Measurements from ENCODE around the gene FBXW8.

FBXW8 gene

GRCh38 chr12:116910645-116911451 lies at the start of gene FBXW8:
Gene FBXW8, plus strand, starts transcription at chr12:116910950. Its CDS starts 88 bp downstream, at chr12:116911038.
- no peak for FAIRE-seq

- no peak for FAIRE-seq
These were observed 49.4 kb upstream of the FBXW8 start for GRCh38 chr12:116861320-116861719.

- no peak for FAIRE-seq
These were observed 48.6 kb upstream of the FBXW8 start for GRCh38 chr12:116862167-116862566.

- FAIRE-seq: no peak
These were observed 47.4 kb upstream of the FBXW8 start for GRCh38 chr12:116863275-116863767.

GRCh38 chr12:116864371-116865160 lies 46.2 kb upstream of the FBXW8 start:
- FAIRE-seq: no peak

- FAIRE-seq: no peak
These were observed 43.2 kb upstream of the FBXW8 start for GRCh38 chr12:116867523-116867922.

- no peak for FAIRE-seq
These were observed 40.4 kb upstream of the FBXW8 start for GRCh38 chr12:116870306-116870705.

GRCh38 chr12:116874324-116874995 lies 36.3 kb upstream of the FBXW8 start:
- FAIRE-seq: no peak

- no peak for FAIRE-seq
These were observed 34.4 kb upstream of the FBXW8 start for GRCh38 chr12:116876151-116876869.

GRCh38 chr12:116878567-116879508 lies 31.9 kb upstream of the FBXW8 start:
- FAIRE-seq: no peak

GRCh38 chr12:116879509-116880212 lies 31.1 kb upstream of the FBXW8 start:
- FAIRE-seq: no peak

GRCh38 chr12:116880213-116880816 lies 30.4 kb upstream of the FBXW8 start:
- no peak for FAIRE-seq

- no peak for FAIRE-seq
These were observed 29.9 kb upstream of the FBXW8 start for GRCh38 chr12:116880817-116881324.

GRCh38 chr12:116881325-116881876 lies 29.3 kb upstream of the FBXW8 start, which contains the start of gene HRK:
Gene HRK, minus strand, starts transcription at chr12:116881441. Its CDS starts 134 bp downstream, at chr12:116881307.
- no peak for FAIRE-seq

- FAIRE-seq: no peak
These were observed 28.8 kb upstream of the FBXW8 start for GRCh38 chr12:116881877-116882507.

- no peak for FAIRE-seq
These were observed 28.0 kb upstream of the FBXW8 start for GRCh38 chr12:116882742-116883141.

- no peak for FAIRE-seq
These were observed 25.9 kb upstream of the FBXW8 start for GRCh38 chr12:116884871-116885270.

GRCh38 chr12:116885491-116885890 lies 25.3 kb upstream of the FBXW8 start:
- FAIRE-seq: no peak

- FAIRE-seq: no peak
These were observed 23.5 kb upstream of the FBXW8 start for GRCh38 chr12:116887244-116887643.

Measured in colon (tissue), 2 donors.